GM23338 (cell line): Measurements from ENCODE around the gene PLG. TPM values are rescaled to one million over a fixed set of nuclear protein-coding genes. Genes with fewer than 3 reads are reported as not detected.

Experiments
- ATAC-seq: fragments of 200-7000 bp; cut with Tn5 transposase; 3 replicates; pipeline ENCODE4 v1.9.1; 2020
- DNase-seq: peaks from one replicate; pipeline ENCODE4 v3.0.0-alpha.2; 2015; ENCODE audit warnings: low spot score
- H2AFZ ChIP-seq: fragments of 200-600 bp; sonication (generic); 2 replicates; pipeline ENCODE4 v1.8.0; 2016; ENCODE audit warnings: antibody characterized with exemption, mild to moderate bottlenecking, moderate library complexity
- H3F3A ChIP-seq: fragments of 200-600 bp; sonication (generic); replicated peaks from 2 replicates; pipeline ENCODE4 v1.8.0; 2017; ENCODE audit warnings: antibody characterized with exemption, mixed run types, low read depth
- H3K27ac ChIP-seq: fragments of 200-600 bp; sonication (generic); 2 replicates; pipeline ENCODE4 v1.6.1; 2016; ENCODE audit warnings: low read depth
- H3K27me3 ChIP-seq: fragments of 200-600 bp; sonication (generic); 2 replicates; pipeline ENCODE4 v1.8.0; 2016; ENCODE audit warnings: mild to moderate bottlenecking, mixed run types, moderate library complexity; ENCODE audit not compliant: insufficient read depth
- H3K36me3 ChIP-seq: fragments of 200-600 bp; sonication (generic); 2 replicates; pipeline ENCODE4 v1.8.0; 2016; ENCODE audit warnings: mild to moderate bottlenecking; ENCODE audit not compliant: insufficient read depth
- H3K4me1 ChIP-seq: fragments of 200-600 bp; sonication (generic); 2 replicates; pipeline ENCODE4 v1.8.0; 2016; ENCODE audit warnings: mild to moderate bottlenecking, moderate library complexity; ENCODE audit not compliant: insufficient read depth
- H3K4me2 ChIP-seq: fragments of 200-600 bp; sonication (generic); 2 replicates; pipeline ENCODE4 v1.7.1; 2017; ENCODE audit warnings: mixed run types
- H3K4me3 ChIP-seq: fragments of 200-600 bp; sonication (generic); 2 replicates; pipeline ENCODE4 v1.6.1; 2016; ENCODE audit warnings: mixed run types
- H3K79me2 ChIP-seq: fragments of 200-600 bp; sonication (generic); replicated peaks from 2 replicates; pipeline ENCODE4 v1.8.0; 2017; ENCODE audit warnings: mild to moderate bottlenecking; ENCODE audit not compliant: insufficient read depth
- H3K9me2 ChIP-seq: fragments of 200-600 bp; sonication (generic); 2 replicates; pipeline ENCODE4 v1.8.0; 2017; ENCODE audit not compliant: insufficient read depth
- H4K20me1 ChIP-seq: fragments of 200-600 bp; sonication (generic); replicated peaks from 2 replicates; pipeline ENCODE4 v1.8.0; 2017; ENCODE audit warnings: mild to moderate bottlenecking; ENCODE audit not compliant: insufficient read depth
- H3K27ac Mint-ChIP-seq: 2 replicates; pipeline ENCODE4 v1.8.0; 2020; ENCODE audit warnings: inconsistent platforms, mild to moderate bottlenecking, moderate library complexity, mixed read lengths
- H3K27me3 Mint-ChIP-seq: 3 replicates; pipeline ENCODE4 v1.8.0; 2022; ENCODE audit warnings: low read depth, mild to moderate bottlenecking, moderate library complexity, mixed read lengths, inconsistent platforms; ENCODE audit not compliant: insufficient read depth, poor library complexity
- H3K36me3 Mint-ChIP-seq: 3 replicates; pipeline ENCODE4 v1.8.0; 2021; ENCODE audit warnings: low read depth, mild to moderate bottlenecking, inconsistent platforms, moderate library complexity, mixed read lengths
- H3K4me1 Mint-ChIP-seq: 3 replicates; pipeline ENCODE4 v1.8.0; 2020; ENCODE audit warnings: mild to moderate bottlenecking, inconsistent platforms, mixed read lengths
- H3K4me3 Mint-ChIP-seq: 3 replicates; pipeline ENCODE4 v1.8.0; 2021; ENCODE audit warnings: moderate library complexity, mild to moderate bottlenecking, inconsistent platforms, mixed read lengths
- H3K9me3 Mint-ChIP-seq: 3 replicates; pipeline ENCODE4 v1.8.0; 2020; ENCODE audit warnings: moderate library complexity, mild to moderate bottlenecking, inconsistent platforms, mixed read lengths
- CREB1 ChIP-seq: fragments of 250-450 bp; sonication (Bioruptor Pico); IDR thresholded peaks from 2 replicates; pipeline ENCODE4 v1.5.0; 2020; ENCODE audit warnings: low read depth, mild to moderate bottlenecking, moderate library complexity
- CTCF ChIP-seq, 2 experiments: fragments of 200-600 bp in 1 of 2; sonication (generic) in 1 of 2; conservative IDR thresholded peaks; 2 replicates each; pipeline versions ENCODE4 v1.5.1 to v1.6.1; 2016 to 2017; ENCODE audit warnings: antibody characterized with exemption in 2 of 2, low read depth in 2 of 2, mild to moderate bottlenecking in 2 of 2, moderate library complexity in 1 of 2
- NANOG ChIP-seq: IDR thresholded peaks from 2 replicates; pipeline ENCODE4 v1.6.1; 2016; ENCODE audit warnings: antibody characterized with exemption, borderline replicate concordance
- REST ChIP-seq: IDR thresholded peaks from one replicate; pipeline ENCODE4 v1.6.1; 2018; ENCODE audit warnings: antibody characterized with exemption; ENCODE audit not compliant: unreplicated experiment
- STAT1 ChIP-seq: IDR thresholded peaks from one replicate; pipeline ENCODE4 v1.6.1; 2016; ENCODE audit warnings: antibody characterized with exemption; ENCODE audit not compliant: unreplicated experiment
- ZNF462 ChIP-seq: fragments of 250-450 bp; sonication (Bioruptor Pico); IDR thresholded peaks from 2 replicates; pipeline ENCODE4 v1.5.0; 2020; ENCODE audit warnings: mild to moderate bottlenecking, moderate library complexity
- polyA plus RNA-seq: library from polyadenylated mRNA; unstranded; fragments of >200 nt; fragmentation: Nextera tagmentation; extraction: Ambion mirVana; gene quantifications from 2 replicates; pipeline ENCODE4 v1.2.1, GENCODE V29; 2016
- total RNA-seq: library from RNA; depleted of rRNA; stranded (reverse); fragments of >200 nt; shearing (Covaris generic); gene quantifications from 2 replicates; pipeline ENCODE4 v1.2.3, GENCODE V29; 2014

Gene PLG
- total and polyA plus RNA-seq, 2 experiments from 2014 or later: not detected

- TF ChIP-seq ZNF462: 0 out of 2 replicates have a peak, but pooled peaks have one; percentile 11
- TF ChIP-seq STAT1: no peak
- TF ChIP-seq NANOG: no peak
- no peak for TF ChIP-seq CREB1 (CRISPR knock-in tag)
- TF ChIP-seq CTCF (conservative IDR thresholded peaks at IDR 0.05; ENCODE audit: low read depth in 2 of 2): peak; percentile 33 to 36
Observed at GRCh38 chr6:160790028-160790792, 88.2 kb downstream of the PLG start (continued).

GRCh38 chr6:160791459-160791858, 89.4 kb downstream of the PLG start:
- Mint-ChIP-seq H3K4me3 (no peak overlapping the region), H3K9me3 (peaks cover 3% of the 10 kb centered on the region; the same call in 2 of the 3 replicates), H3K27me3 (peaks cover 8% of the 10 kb centered on the region), H3K4me1 (peaks cover 26% of the 10 kb centered on the region), H3K36me3 (peaks cover 2% of the 10 kb centered on the region; the same call in 1 of the 3 replicates), H3K27ac (no peak overlapping the region)
- no peaks in the 10 kb centered on the region for H3F3A ChIP-seq
- DNase-seq (no peak), ATAC-seq (no peak)
- TF ChIP-seq REST: no peak
- no peak overlapping the region for H3K4me2 ChIP-seq
- no peaks in the 10 kb centered on the region for H3K27me3 ChIP-seq
- no peaks in the 10 kb centered on the region for H4K20me1 ChIP-seq
- H3K27ac ChIP-seq: no peak overlapping the region
- H3K36me3 ChIP-seq: no peaks in the 10 kb centered on the region
- H3K4me3 ChIP-seq: no peak overlapping the region
- peaks cover 11% of the 10 kb centered on the region for H3K4me1 ChIP-seq
- no peaks in the 10 kb centered on the region for H3K79me2 ChIP-seq
- H3K9me2 ChIP-seq: 0 out of 2 replicates have a peak, but pooled peaks cover 2% of the 10 kb centered on the region
- no peak overlapping the region for H2AFZ ChIP-seq
